DMS53 (cell line): ENCODE results near the gene YES1.
"Not testable (repeated sequence)": the region's sequence is repeated elsewhere in the genome, so short reads cannot be mapped to it uniquely, and the experiment has no call there.

ENCODE experiments used
- DNase-seq: peaks from one replicate; lab custom pipeline; 2025; lab: John Stamatoyannopoulos, UW

YES1 gene

GRCh38 chr18:784470-785172, 27.4 kb downstream of the YES1 start:
- DNase-seq = no peak

- no peak for DNase-seq
These were observed 33.7 kb downstream of the YES1 start for GRCh38 chr18:778194-778927.

- no peak for DNase-seq
These were observed 35.0 kb downstream of the YES1 start for GRCh38 chr18:777021-777420.

GRCh38 chr18:776044-776443, 36.0 kb downstream of the YES1 start:
- not testable (repeated sequence) for DNase-seq

GRCh38 chr18:774811-775210, 37.2 kb downstream of the YES1 start:
- no peak for DNase-seq

- no peak for DNase-seq
These were observed 37.9 kb downstream of the YES1 start for GRCh38 chr18:773980-774624.

GRCh38 chr18:770583-770961, 41.5 kb downstream of the YES1 start:
- DNase-seq = no peak

GRCh38 chr18:767961-768360, 44.1 kb downstream of the YES1 start:
- no peak for DNase-seq

- DNase-seq = no peak
These were observed 44.8 kb downstream of the YES1 start for GRCh38 chr18:767084-767882.

- DNase-seq = no peak
These were observed 45.5 kb downstream of the YES1 start for GRCh38 chr18:766550-766860.

- peak; percentile 63 for DNase-seq
These were observed 46.1 kb downstream of the YES1 start for GRCh38 chr18:765764-766549.

GRCh38 chr18:759864-760263, 52.2 kb downstream of the YES1 start:
- not testable (repeated sequence) for DNase-seq

GRCh38 chr18:755506-755905, 56.5 kb downstream of the YES1 start:
- no peak for DNase-seq

GRCh38 chr18:754656-755055, 57.4 kb downstream of the YES1 start:
- DNase-seq = no peak

GRCh38 chr18:750456-750855, 61.6 kb downstream of the YES1 start:
- peak; percentile 39 for DNase-seq

GRCh38 chr18:744832-745597, 67.0 kb downstream of the YES1 start:
- DNase-seq = peak; percentile 43

- DNase-seq = peak; percentile 86
These were observed 70.0 kb downstream of the YES1 start for GRCh38 chr18:741931-742512.

- no peak for DNase-seq
These were observed 79.7 kb downstream of the YES1 start for GRCh38 chr18:732371-732770.

- DNase-seq = no peak
These were observed 80.9 kb downstream of the YES1 start for GRCh38 chr18:731185-731584.

GRCh38 chr18:730692-731091, 81.3 kb downstream of the YES1 start:
- DNase-seq = no peak

- peak; percentile 47 for DNase-seq
These were observed 81.9 kb downstream of the YES1 start for GRCh38 chr18:730120-730519.
